ENCODE measurements around the gene PTRH1. TPM values are rescaled to one million over a fixed set of nuclear protein-coding genes. Genes with fewer than 3 reads are reported as not detected.

Gene PTRH1
- total and polyA plus RNA-seq, 2 of the 4 experiments (the other 2 are of a cell fraction) = 5.4 to 14.8 TPM

DNA sequence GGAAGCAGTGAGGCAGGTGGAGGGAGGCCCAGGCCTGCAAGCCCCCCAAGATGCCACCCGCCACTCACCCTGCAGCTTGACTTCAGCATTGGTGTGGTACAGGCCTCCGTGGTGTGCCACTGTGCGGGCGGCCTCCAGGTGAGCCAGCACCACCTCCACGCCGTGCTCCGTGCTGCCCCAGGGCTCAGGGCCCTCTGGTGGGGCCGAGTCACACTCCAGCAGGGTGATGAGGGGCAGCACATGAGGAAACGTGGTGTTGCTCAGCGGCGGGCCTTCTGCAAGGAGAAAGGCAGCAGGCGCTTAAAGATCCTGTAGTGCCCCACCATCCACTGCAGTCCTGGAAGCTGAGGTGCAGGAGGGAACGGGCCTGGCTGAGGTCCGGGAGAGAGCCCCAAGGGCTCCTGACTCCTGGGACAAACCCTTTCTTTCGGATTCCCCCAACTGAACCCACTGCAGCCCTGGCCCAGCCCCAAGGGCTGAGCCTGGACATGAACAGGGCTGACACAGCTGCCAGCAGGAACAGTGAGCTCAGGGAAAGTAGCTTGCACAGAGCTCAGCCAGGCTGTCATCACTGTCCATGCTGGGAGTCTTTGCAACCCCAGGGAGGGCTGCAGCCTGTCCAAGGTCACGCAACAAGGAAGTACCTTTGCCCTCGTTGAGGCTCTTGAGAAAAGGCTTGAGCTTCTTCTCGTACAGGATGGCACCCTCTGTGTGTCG, 24.3 kb upstream of the PTRH1 start (continued):
- TF ChIP-seq, protein P1, sequence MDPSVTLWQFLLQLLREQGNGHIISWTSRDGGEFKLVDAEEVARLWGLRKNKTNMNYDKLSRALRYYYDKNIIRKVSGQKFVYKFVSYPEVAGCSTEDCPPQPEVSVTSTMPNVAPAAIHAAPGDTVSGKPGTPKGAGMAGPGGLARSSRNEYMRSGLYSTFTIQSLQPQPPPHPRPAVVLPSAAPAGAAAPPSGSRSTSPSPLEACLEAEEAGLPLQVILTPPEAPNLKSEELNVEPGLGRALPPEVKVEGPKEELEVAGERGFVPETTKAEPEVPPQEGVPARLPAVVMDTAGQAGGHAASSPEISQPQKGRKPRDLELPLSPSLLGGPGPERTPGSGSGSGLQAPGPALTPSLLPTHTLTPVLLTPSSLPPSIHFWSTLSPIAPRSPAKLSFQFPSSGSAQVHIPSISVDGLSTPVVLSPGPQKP (IDR thresholded peaks at IDR 0.05; ENCODE audit: borderline replicate concordance, low read depth, low read length) = no peak

DNA sequence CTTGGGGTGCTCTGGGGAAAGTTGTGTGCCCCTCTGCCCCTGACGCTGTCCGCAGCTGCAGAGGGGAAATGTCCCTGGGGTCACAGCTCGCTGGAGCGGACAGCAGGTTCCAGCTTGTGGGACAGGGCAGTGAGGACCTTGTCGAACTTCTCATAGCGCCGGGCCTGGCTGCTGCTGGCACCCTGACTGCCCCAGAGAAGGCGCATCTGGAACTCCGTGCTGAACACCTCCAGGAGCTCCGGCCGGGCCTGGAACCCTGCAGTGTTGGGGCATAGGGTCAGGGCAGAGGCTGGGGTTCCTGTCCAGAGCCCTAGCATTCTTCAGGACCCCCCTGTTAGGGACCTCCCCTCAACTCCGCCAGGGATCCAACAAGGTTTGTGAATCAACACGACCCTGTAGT, 23.2 kb upstream of the PTRH1 start:
- POLR2A ChIA-PET (ENCODE audit: unreplicated experiment) = no interaction called here
- no peak overlapping the region for H3K4me2 ChIP-seq (ENCODE audit: low read depth, low read length)
- H3K23ac ChIP-seq (ENCODE audit: low read depth, low read length) = no peak overlapping the region
- no peak overlapping the region for H2BK15ac ChIP-seq (ENCODE audit: low read depth, low read length)
- no peak overlapping the region for H3K4ac ChIP-seq (ENCODE audit: low read depth, low read length)
- no TSS peak for BruUV-seq (replicated peaks)
- H3K9me1 ChIP-seq (ENCODE audit: insufficient read depth, low read length) = 0 out of 2 replicates have a peak, but pooled peaks cover 5% of the 10 kb centered on the region
- H3K4me3 ChIP-seq (ENCODE audit: insufficient read depth, low read depth, low read length) = no peak overlapping the region
- H3K36me3 ChIP-seq (ENCODE audit: control insufficient read depth, insufficient read depth, low read length) = no peaks in the 10 kb centered on the region
- no peak overlapping the region for H4K5ac ChIP-seq (ENCODE audit: low read depth, low read length)
- DNase-seq (no peak), ATAC-seq (ENCODE audit: low read depth) (no peak)
- no peak overlapping the region for H2BK5ac ChIP-seq (ENCODE audit: low read depth, low read length, poor library complexity, severe bottlenecking)
- H2AK5ac ChIP-seq (ENCODE audit: low read depth, low read length) = no peak overlapping the region
- TF ChIP-seq RCOR1 (IDR thresholded peaks at IDR 0.05; ENCODE audit: insufficient replicate concordance, low read length) (no peak), POLR2A (IDR thresholded peaks at IDR 0.05; ENCODE audit: low read depth, low read length) (no peak), RAD21 (IDR thresholded peaks at IDR 0.05; ENCODE audit: low read length) (no peak), RFX5 (IDR thresholded peaks at IDR 0.05; ENCODE audit: low read depth, low read length) (no peak), MAFK (IDR thresholded peaks at IDR 0.05; ENCODE audit: low read depth, low read length) (no peak), BHLHE40 (IDR thresholded peaks at IDR 0.05; ENCODE audit: low read depth, low read length) (no peak), CHD1 (IDR thresholded peaks at IDR 0.05; ENCODE audit: low read depth, low read length) (no peak), FOS (IDR thresholded peaks at IDR 0.05; ENCODE audit: low read depth, low read length) (no peak), SMC3 (IDR thresholded peaks at IDR 0.05; ENCODE audit: low read depth, low read length) (no peak), MXI1 (IDR thresholded peaks at IDR 0.05; ENCODE audit: borderline replicate concordance, low read depth, low read length) (no peak), CEBPB (IDR thresholded peaks at IDR 0.05; ENCODE audit: low read depth, low read length) (no peak), MAZ (IDR thresholded peaks at IDR 0.05; ENCODE audit: borderline replicate concordance, low read depth, low read length) (no peak)
- TF ChIP-seq, protein P2, sequence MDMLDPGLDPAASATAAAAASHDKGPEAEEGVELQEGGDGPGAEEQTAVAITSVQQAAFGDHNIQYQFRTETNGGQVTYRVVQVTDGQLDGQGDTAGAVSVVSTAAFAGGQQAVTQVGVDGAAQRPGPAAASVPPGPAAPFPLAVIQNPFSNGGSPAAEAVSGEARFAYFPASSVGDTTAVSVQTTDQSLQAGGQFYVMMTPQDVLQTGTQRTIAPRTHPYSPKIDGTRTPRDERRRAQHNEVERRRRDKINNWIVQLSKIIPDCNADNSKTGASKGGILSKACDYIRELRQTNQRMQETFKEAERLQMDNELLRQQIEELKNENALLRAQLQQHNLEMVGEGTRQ (IDR thresholded peaks at IDR 0.05; ENCODE audit: low read depth, low read length) = no peak
- TF ChIP-seq, protein P1 (IDR thresholded peaks at IDR 0.05; ENCODE audit: borderline replicate concordance, low read depth, low read length) = no peak
- in situ Hi-C loops (cut with MboI; ENCODE audit: low sequenced_read_pairs) (loop anchor here (5.0 kb wide), 1 partner anchor 44 kb away; no protein-coding TSS in a partner anchor), intact Hi-C loops (cut with micrococcal nuclease) (no loop called here), dilution Hi-C loops (cut with HindIII; ENCODE audit: low sequenced_read_pairs, unreplicated experiment) (no loop called here)
- peaks cover 6% of the 10 kb centered on the region for H3K4me1 ChIP-seq (ENCODE audit: control insufficient read depth, insufficient read depth, low read length)
- no peak overlapping the region for H2AK9ac ChIP-seq (replicated peaks; ENCODE audit: low read depth, low read length, poor library complexity)
- 100% methylated on average over 7 of the region's 13 CpGs; no CpG with 5 or more reads in 1 of the 2 experiments for WGBS, 2 experiments (ENCODE audit: extremely low coverage in 2 of 2, insufficient read length in 1 of 2)
- peaks cover 4 to 10% of the 10 kb centered on the region in 2 experiments; a peak in 2 of 4 replicates for H3K79me1 ChIP-seq (ENCODE audit: low read depth in 1 of 2, low read length in 2 of 2)
- H3K9me3 ChIP-seq (ENCODE audit: control insufficient read depth, insufficient read depth, low read length) = no peaks in the 10 kb centered on the region
- H2AFZ ChIP-seq (replicated peaks; ENCODE audit: low read length, poor library complexity) = no peak overlapping the region
- H3K27ac ChIP-seq (ENCODE audit: insufficient read depth, low read length) = no peak overlapping the region
- no peak overlapping the region for H3K56ac ChIP-seq (ENCODE audit: extremely low read depth, insufficient read depth, low read length)
- H3K9ac ChIP-seq (ENCODE audit: low read depth, low read length) = no peak overlapping the region
- H3K14ac ChIP-seq (replicated peaks; ENCODE audit: low read depth, low read length) = no peak overlapping the region
- H4K8ac ChIP-seq (ENCODE audit: low read depth in 2 of 2, low read length in 2 of 2) = no peak overlapping the region
- H3K27me3 ChIP-seq (ENCODE audit: control insufficient read depth, insufficient read depth, low read length) = 0 out of 2 replicates have a peak, but pooled peaks cover 4% of the 10 kb centered on the region
- H2BK120ac ChIP-seq (ENCODE audit: low read depth, low read length) = no peak overlapping the region
- no peak overlapping the region for H3K18ac ChIP-seq (ENCODE audit: low read depth, low read length)
- no peak overlapping the region for H2BK20ac ChIP-seq (ENCODE audit: low read depth, low read length)
- CTCF ChIA-PET = no interaction called here
- H4K91ac ChIP-seq (ENCODE audit: insufficient read depth, low read depth, low read length) = no peak overlapping the region
- peaks cover 7% of the 10 kb centered on the region; the same call in 1 of the 2 replicates for H4K20me1 ChIP-seq (ENCODE audit: insufficient read depth, low read length)

Measured in IMR-90 (cell line).